A549 (cell line): ENCODE results near the gene ARPC1A. TPM values are rescaled to one million over a fixed set of nuclear protein-coding genes. Genes with fewer than 3 reads are reported as not detected.
"Not testable (repeated sequence)": the region's sequence is repeated elsewhere in the genome, so short reads cannot be mapped to it uniquely, and the experiment has no call there.

Experiments used
- ATAC-seq, 2 experiments: fragments of 200-7000 bp in 1 of 2; fragments of >200 bp in 1 of 2; cut with Nextera tagmentation in 1 of 2; cut with Tn5 transposase in 1 of 2; 3 replicates each; pipeline versions ENCODE4 v1.8.0 to v1.9.1; 2018 to 2020; ENCODE audit warnings: mild to moderate bottlenecking in 1 of 2, moderate library complexity in 1 of 2
- CTCF ChIA-PET: fragments of 300-600 bp; sonication (Branson Sonifier 250); formaldehyde crosslinking; extraction: SDS; loops from one replicate; lab custom pipeline; 2021; ENCODE audit warnings: antibody characterized with exemption, inconsistent platforms; lab: Yijun Ruan, JAX
- POLR2A ChIA-PET: fragments of 350-600 bp; formaldehyde crosslinking; extraction: SDS; loops from one replicate; lab custom pipeline; 2021; ENCODE audit warnings: antibody characterized with exemption, inconsistent platforms; lab: Yijun Ruan, JAX
- DNase-seq, 2 experiments: peaks; one replicate each; pipeline versions ENCODE4 v3.0.0 to v3.0.0-alpha.2; 2011 to 2016; ENCODE audit warnings: low read depth in 1 of 2, low spot score in 1 of 2
- FAIRE-seq: peaks from 2 replicates; lab custom pipeline; 2011; peaks lifted over from hg19 to GRCh38; lab: Jason Lieb, UNC
- H3K27ac ChIP-seq, 2 experiments: fragments of >200 bp; sonication (Bioruptor Twin); formaldehyde crosslinking; 3 replicates each; pipeline ENCODE4 v1.5.1; 2016 to 2017
- H3K4me1 ChIP-seq: fragments of >200 bp; sonication (Bioruptor Twin); formaldehyde crosslinking; 3 replicates; pipeline ENCODE4 v1.6.1; 2016
- H3K4me2 ChIP-seq: fragments of >200 bp; sonication (Bioruptor Twin); formaldehyde crosslinking; 3 replicates; pipeline ENCODE4 v1.6.1; 2016
- H3K4me3 ChIP-seq: fragments of >200 bp; sonication (Bioruptor Twin); formaldehyde crosslinking; 3 replicates; pipeline ENCODE4 v1.5.1; 2016
- H3K9me3 ChIP-seq: fragments of >200 bp; sonication (Bioruptor Twin); formaldehyde crosslinking; 3 replicates; pipeline ENCODE4 v1.6.1; 2016
- CBX8 ChIP-seq: fragments of 200-600 bp; sonication (generic); IDR thresholded peaks from 2 replicates; pipeline ENCODE4 v1.6.1; 2016
- CHD2 ChIP-seq: fragments of 150-350 bp; IDR thresholded peaks from 2 replicates; pipeline ENCODE4 v1.6.1; 2014; ENCODE audit warnings: low read length; ENCODE audit not compliant: partially characterized antibody
- E2F6 ChIP-seq: IDR thresholded peaks from 2 replicates; pipeline ENCODE4 v1.6.1; 2012; ENCODE audit warnings: low read depth, borderline replicate concordance
- EHF ChIP-seq: fragments of 250-450 bp; sonication (Bioruptor Pico); IDR thresholded peaks from 2 replicates; pipeline ENCODE4 v1.5.0; 2020; ENCODE audit warnings: mild to moderate bottlenecking
- EHMT2 ChIP-seq: fragments of 200-600 bp; sonication (generic); IDR thresholded peaks from 2 replicates; pipeline ENCODE4 v1.6.1; 2016; ENCODE audit warnings: antibody characterized with exemption, low read depth, mild to moderate bottlenecking, moderate library complexity
- EP300 ChIP-seq, 2 experiments: fragments of >200 bp; sonication (Bioruptor Twin); formaldehyde crosslinking; IDR thresholded peaks; 2 replicates in 1 of 2; 3 replicates in 1 of 2; pipeline ENCODE4 v1.6.1; 2016 to 2017
- FOSB ChIP-seq: fragments of 250-450 bp; sonication (Bioruptor Pico); IDR thresholded peaks from 2 replicates; pipeline ENCODE4 v1.5.0; 2020; ENCODE audit warnings: mild to moderate bottlenecking, moderate library complexity
- FOSL2 ChIP-seq, 2 experiments: fragments of 450-650 bp in 1 of 2; fragments of >200 bp in 1 of 2; sonication (Bioruptor Twin) in 1 of 2; formaldehyde crosslinking; IDR thresholded peaks; 2 replicates each; pipeline versions ENCODE4 v1.5.0 to v1.6.1; 2016 to 2020; ENCODE audit warnings: mild to moderate bottlenecking in 1 of 2, moderate library complexity in 1 of 2
- GATA3 ChIP-seq: IDR thresholded peaks from 2 replicates; pipeline ENCODE4 v1.6.1; 2012; ENCODE audit warnings: borderline replicate concordance
- HOXA7 ChIP-seq: fragments of 250-450 bp; sonication (Bioruptor Pico); IDR thresholded peaks from 2 replicates; pipeline ENCODE4 v1.5.0; 2020; ENCODE audit warnings: mild to moderate bottlenecking, moderate library complexity
- HOXB5 ChIP-seq: fragments of 250-450 bp; sonication (Bioruptor Pico); IDR thresholded peaks from 2 replicates; pipeline ENCODE4 v1.5.0; 2020; ENCODE audit warnings: mild to moderate bottlenecking, moderate library complexity
- JUN ChIP-seq, 2 experiments: fragments of >200 bp; sonication (Bioruptor Twin); formaldehyde crosslinking; IDR thresholded peaks; 2 replicates in 1 of 2; 3 replicates in 1 of 2; pipeline ENCODE4 v1.6.1; 2016 to 2017
- NPAS2 ChIP-seq: fragments of 250-450 bp; sonication (Bioruptor Pico); IDR thresholded peaks from 2 replicates; pipeline ENCODE4 v1.8.0; 2022; ENCODE audit warnings: mild to moderate bottlenecking, moderate library complexity, borderline replicate concordance
- NR3C1 ChIP-seq: fragments of >200 bp; sonication (Bioruptor Twin); formaldehyde crosslinking; IDR thresholded peaks from 3 replicates; pipeline ENCODE4 v1.6.1; 2017
- RAD21 ChIP-seq, 2 experiments: fragments of >200 bp in 1 of 2; sonication (Bioruptor Twin) in 1 of 2; formaldehyde crosslinking in 1 of 2; IDR thresholded peaks in 1 of 2; conservative IDR thresholded peaks in 1 of 2; 2 replicates in 1 of 2; 3 replicates in 1 of 2; pipeline ENCODE4 v1.6.1; 2012 to 2018; ENCODE audit warnings: inconsistent platforms in 1 of 2
- RARB ChIP-seq: fragments of 250-450 bp; sonication (Bioruptor Pico); IDR thresholded peaks from 2 replicates; pipeline ENCODE4 v1.8.0; 2021; ENCODE audit warnings: mild to moderate bottlenecking, moderate library complexity
- RCOR1 ChIP-seq: fragments of 150-350 bp; IDR thresholded peaks from 2 replicates; pipeline ENCODE4 v1.6.1; 2014; ENCODE audit warnings: antibody characterized with exemption, low read length, low read depth
- RNF2 ChIP-seq: fragments of 200-600 bp; sonication (generic); IDR thresholded peaks from 2 replicates; pipeline ENCODE4 v1.6.1; 2016; ENCODE audit warnings: low read depth, mild to moderate bottlenecking, antibody characterized with exemption, moderate library complexity, borderline replicate concordance
- SMC3 ChIP-seq: fragments of >200 bp; sonication (Bioruptor Twin); formaldehyde crosslinking; IDR thresholded peaks from 3 replicates; pipeline ENCODE4 v1.6.1; 2018; ENCODE audit warnings: inconsistent platforms
- ZC3H11A ChIP-seq: fragments of 450-650 bp; IDR thresholded peaks from 2 replicates; pipeline ENCODE4 v1.6.1; 2014; ENCODE audit warnings: antibody characterized with exemption, mild to moderate bottlenecking
- ZFP36 ChIP-seq: fragments of 450-650 bp; IDR thresholded peaks from 2 replicates; pipeline ENCODE4 v1.6.1; 2014; ENCODE audit warnings: borderline replicate concordance; ENCODE audit not compliant: partially characterized antibody
- ZNF302 ChIP-seq: fragments of 250-450 bp; sonication (Bioruptor Pico); IDR thresholded peaks from 2 replicates; pipeline ENCODE4 v1.9.0; 2021; ENCODE audit warnings: inconsistent platforms, mild to moderate bottlenecking, moderate library complexity
- ZSCAN20 ChIP-seq: fragments of 250-450 bp; sonication (Bioruptor Pico); IDR thresholded peaks from 2 replicates; pipeline ENCODE4 v1.8.0; 2022; ENCODE audit warnings: mild to moderate bottlenecking, moderate library complexity
- WGBS: methylation state at CpG from one replicate; pipeline ENCODE4 v1.1.6; 2017; ENCODE audit errors: missing lambda C conversion rate; 5-methylcytosine and 5-hydroxymethylcytosine counted together
- polyA plus RNA-seq, 4 experiments: library from polyadenylated mRNA; depleted of rRNA in 3 of 4; stranded (reverse); fragments of >200 nt; fragmentation: RNase III in 1 of 4; extraction: RNeasy Plus Mini Kit Qiagen cat#74134 plus additional on column Dnase treatment in 1 of 4; gene quantifications; 2 replicates in 3 of 4; 3 replicates in 1 of 4; pipeline ENCODE4 v1.2.3, GENCODE V29; 2011 to 2017
- TF ChIP-seq, protein P1 (sequence below): fragments of 450-650 bp; IDR thresholded peaks from 2 replicates; pipeline ENCODE4 v1.6.1; 2014; ENCODE audit warnings: antibody characterized with exemption
- TF ChIP-seq, protein P2 (sequence below): fragments of 250-450 bp; sonication (Bioruptor Pico); IDR thresholded peaks from 2 replicates; pipeline ENCODE4 v1.5.0; 2020; ENCODE audit warnings: low read depth, mild to moderate bottlenecking, moderate library complexity
- TF ChIP-seq, protein P3 (sequence below): fragments of >200 bp; sonication (Bioruptor Twin); formaldehyde crosslinking; IDR thresholded peaks from 3 replicates; pipeline ENCODE4 v1.5.1; 2016
- TF ChIP-seq, protein P4 (sequence below): IDR thresholded peaks from 2 replicates; pipeline ENCODE4 v1.6.1; 2012

Gene ARPC1A
- polyA plus RNA-seq, 2 of the 4 experiments (the other 2 are of a cell fraction), result 116 to 120 TPM

DNA sequence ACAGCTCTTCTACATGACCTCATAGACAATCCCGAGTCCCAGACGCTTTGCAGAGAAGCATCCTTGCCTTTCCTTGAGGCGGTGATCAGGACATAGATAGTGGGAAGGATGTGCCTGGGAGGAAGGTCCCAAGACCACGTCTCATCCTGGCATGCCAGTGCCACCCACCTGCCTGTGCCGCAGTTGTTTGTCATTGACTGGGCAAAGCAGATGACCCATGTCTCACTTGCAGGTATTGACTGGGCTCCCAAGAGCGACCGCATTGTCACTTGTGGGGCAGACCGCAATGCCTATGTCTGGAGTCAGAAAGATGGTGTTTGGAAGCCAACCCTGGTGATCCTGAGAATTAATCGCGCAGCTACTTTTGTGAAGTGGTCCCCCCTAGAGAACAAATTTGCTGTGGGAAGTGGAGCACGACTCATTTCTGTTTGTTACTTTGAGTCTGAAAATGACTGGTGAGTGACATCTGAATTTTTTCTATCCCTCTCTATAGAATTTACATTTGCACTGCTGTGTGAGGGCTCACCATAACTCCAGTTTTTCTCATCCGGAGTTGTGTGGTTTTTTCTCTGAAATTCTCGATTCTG is 18.5 kb downstream of the ARPC1A start:
- no peaks in the 10 kb centered on the region for H3K9me3 ChIP-seq
- no peak for DNase-seq
- ATAC-seq, result no peak
- POLR2A ChIA-PET, result no interaction called here
- FAIRE-seq, result no peak
- CTCF ChIA-PET, result interaction anchor here (1.8 kb wide), 1 partner anchor 31 kb away, joined by 7 read pairs; no protein-coding TSS in a partner anchor
- WGBS, result 97% methylated on average over 13 of the region's 13 CpGs
- no peak overlapping the region for H3K27ac ChIP-seq
- no peaks in the 10 kb centered on the region for H3K4me1 ChIP-seq
- TF ChIP-seq EP300 (IDR thresholded peaks at IDR 0.05) (no peak), ZFP36 (no peak), NR3C1 (no peak), HOXA7 (CRISPR knock-in tag) (no peak), RNF2 (no peak), FOSB (CRISPR knock-in tag) (no peak), RCOR1 (no peak), FOSL2 (IDR thresholded peaks at IDR 0.05) (no peak), FOSL2 (CRISPR knock-in tag; IDR thresholded peaks at IDR 0.05) (no peak), HOXB5 (no peak), RAD21 (conservative IDR thresholded peaks at IDR 0.05 in 1 of 2, IDR thresholded peaks at IDR 0.05 in 1 of 2) (no peak), CHD2 (no peak), JUN (IDR thresholded peaks at IDR 0.05) (no peak), ZSCAN20 (CRISPR knock-in tag) (no peak), GATA3 (no peak)
- TF ChIP-seq, protein P1, sequence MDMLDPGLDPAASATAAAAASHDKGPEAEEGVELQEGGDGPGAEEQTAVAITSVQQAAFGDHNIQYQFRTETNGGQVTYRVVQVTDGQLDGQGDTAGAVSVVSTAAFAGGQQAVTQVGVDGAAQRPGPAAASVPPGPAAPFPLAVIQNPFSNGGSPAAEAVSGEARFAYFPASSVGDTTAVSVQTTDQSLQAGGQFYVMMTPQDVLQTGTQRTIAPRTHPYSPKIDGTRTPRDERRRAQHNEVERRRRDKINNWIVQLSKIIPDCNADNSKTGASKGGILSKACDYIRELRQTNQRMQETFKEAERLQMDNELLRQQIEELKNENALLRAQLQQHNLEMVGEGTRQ, result no peak
- TF ChIP-seq, protein P2, sequence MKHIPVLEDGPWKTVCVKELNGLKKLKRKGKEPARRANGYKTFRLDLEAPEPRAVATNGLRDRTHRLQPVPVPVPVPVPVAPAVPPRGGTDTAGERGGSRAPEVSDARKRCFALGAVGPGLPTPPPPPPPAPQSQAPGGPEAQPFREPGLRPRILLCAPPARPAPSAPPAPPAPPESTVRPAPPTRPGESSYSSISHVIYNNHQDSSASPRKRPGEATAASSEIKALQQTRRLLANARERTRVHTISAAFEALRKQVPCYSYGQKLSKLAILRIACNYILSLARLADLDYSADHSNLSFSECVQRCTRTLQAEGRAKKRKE, result no peak
- TF ChIP-seq, protein P3, sequence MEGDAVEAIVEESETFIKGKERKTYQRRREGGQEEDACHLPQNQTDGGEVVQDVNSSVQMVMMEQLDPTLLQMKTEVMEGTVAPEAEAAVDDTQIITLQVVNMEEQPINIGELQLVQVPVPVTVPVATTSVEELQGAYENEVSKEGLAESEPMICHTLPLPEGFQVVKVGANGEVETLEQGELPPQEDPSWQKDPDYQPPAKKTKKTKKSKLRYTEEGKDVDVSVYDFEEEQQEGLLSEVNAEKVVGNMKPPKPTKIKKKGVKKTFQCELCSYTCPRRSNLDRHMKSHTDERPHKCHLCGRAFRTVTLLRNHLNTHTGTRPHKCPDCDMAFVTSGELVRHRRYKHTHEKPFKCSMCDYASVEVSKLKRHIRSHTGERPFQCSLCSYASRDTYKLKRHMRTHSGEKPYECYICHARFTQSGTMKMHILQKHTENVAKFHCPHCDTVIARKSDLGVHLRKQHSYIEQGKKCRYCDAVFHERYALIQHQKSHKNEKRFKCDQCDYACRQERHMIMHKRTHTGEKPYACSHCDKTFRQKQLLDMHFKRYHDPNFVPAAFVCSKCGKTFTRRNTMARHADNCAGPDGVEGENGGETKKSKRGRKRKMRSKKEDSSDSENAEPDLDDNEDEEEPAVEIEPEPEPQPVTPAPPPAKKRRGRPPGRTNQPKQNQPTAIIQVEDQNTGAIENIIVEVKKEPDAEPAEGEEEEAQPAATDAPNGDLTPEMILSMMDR, result no peak
- H3K4me2 ChIP-seq, result no peak overlapping the region
- H3K4me3 ChIP-seq, result no peak overlapping the region

DNA sequence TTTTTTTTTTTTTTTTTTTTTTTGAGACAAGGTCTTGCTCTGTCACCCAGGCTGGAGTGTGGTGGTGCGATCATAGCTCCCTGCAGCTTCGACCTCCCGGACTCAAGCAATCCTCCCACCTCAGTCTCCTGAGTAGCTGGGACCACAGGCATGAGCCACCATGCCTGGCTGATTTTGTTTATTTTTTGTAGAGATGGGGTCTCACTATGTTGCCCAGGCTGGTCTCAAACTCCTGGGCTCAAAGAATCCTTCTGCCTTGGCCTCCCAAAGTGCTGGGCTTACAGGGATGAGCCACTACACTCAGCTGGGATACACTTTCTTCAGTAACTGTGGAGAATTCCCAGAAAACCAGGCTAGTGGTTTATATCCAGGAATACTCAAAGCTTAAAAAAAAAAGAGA is 24.9 kb downstream of the ARPC1A start:
- H3K4me3 ChIP-seq, H3K4me2 ChIP-seq, POLR2A ChIA-PET, ATAC-seq, H3K9me3 ChIP-seq, H3K27ac ChIP-seq, H3K4me1 ChIP-seq, DNase-seq, FAIRE-seq: not testable (repeated sequence)
- 96% methylated on average over 3 of the region's 3 CpGs for WGBS
- CTCF ChIA-PET, result interaction anchor here (0.7 to 1.5 kb wide), 3 partner anchors 15 to 37 kb away, joined by 4 read pairs; no protein-coding TSS in a partner anchor

DNA sequence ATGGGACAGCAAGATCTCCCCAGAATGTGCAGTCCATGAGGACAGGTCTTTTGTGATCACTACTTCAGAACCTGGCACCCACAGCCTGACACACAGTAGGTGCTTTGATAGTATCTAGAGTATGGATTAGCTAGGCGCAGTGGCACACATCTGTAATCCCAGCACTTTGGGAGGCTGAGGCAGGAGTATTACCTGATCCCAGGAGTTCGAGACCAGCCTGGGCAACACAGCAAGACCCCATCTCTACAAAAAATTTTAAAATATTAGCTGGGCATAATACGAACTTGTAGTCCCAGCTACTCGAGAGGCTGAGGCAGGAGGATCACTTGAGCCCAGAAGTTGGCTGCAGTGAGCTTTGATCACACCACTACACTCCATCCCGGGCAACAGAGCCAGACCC is 26.5 kb downstream of the ARPC1A start:
- no peak for FAIRE-seq
- ChIA-PET POLR2A (no interaction called here), CTCF (interaction anchor here (0.6 to 1.0 kb wide), 2 partner anchors 185 to 312 kb away, joined by 3 read pairs; no protein-coding TSS in a partner anchor)
- WGBS, result 89% methylated on average over 5 of the region's 5 CpGs
- H3K4me3 ChIP-seq, result no peak overlapping the region
- no peak overlapping the region for H3K27ac ChIP-seq
- H3K9me3 ChIP-seq, result no peaks in the 10 kb centered on the region
- DNase-seq, result no peak
- H3K4me2 ChIP-seq, result no peak overlapping the region
- no peak for ATAC-seq
- H3K4me1 ChIP-seq, result no peaks in the 10 kb centered on the region
- TF ChIP-seq, protein P3, result no peak
- TF ChIP-seq EHMT2 (no peak), NPAS2 (CRISPR knock-in tag) (no peak), E2F6 (no peak), ZC3H11A (no peak), ZNF302 (no peak), EHF (CRISPR knock-in tag) (no peak), HOXA7 (CRISPR knock-in tag) (no peak), SMC3 (no peak), RARB (CRISPR knock-in tag) (no peak), CBX8 (no peak), RAD21 (conservative IDR thresholded peaks at IDR 0.05 in 1 of 2, IDR thresholded peaks at IDR 0.05 in 1 of 2) (no peak)
- TF ChIP-seq, protein P4, sequence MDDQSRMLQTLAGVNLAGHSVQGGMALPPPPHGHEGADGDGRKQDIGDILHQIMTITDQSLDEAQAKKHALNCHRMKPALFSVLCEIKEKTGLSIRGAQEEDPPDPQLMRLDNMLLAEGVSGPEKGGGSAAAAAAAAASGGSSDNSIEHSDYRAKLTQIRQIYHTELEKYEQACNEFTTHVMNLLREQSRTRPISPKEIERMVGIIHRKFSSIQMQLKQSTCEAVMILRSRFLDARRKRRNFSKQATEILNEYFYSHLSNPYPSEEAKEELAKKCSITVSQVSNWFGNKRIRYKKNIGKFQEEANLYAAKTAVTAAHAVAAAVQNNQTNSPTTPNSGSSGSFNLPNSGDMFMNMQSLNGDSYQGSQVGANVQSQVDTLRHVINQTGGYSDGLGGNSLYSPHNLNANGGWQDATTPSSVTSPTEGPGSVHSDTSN, result no peak
